Gastrocnemius medialis (tissue), 4 donors: ENCODE measurements around the gene ZC3HAV1L.

Experiments used
- POLR2A ChIP-seq, 2 donors: fragments of 450-650 bp; IDR thresholded peaks; one replicate each; pipeline ENCODE4 v1.6.1; 2017; ENCODE audit warnings: antibody characterized with exemption in 2 of 2, mild to moderate bottlenecking in 2 of 2, moderate library complexity in 2 of 2
- TF ChIP-seq, protein P1 (sequence below), 5 experiments: fragments of 450-650 bp in 3 of 5; fragments of 200-600 bp in 2 of 5; sonication (generic) in 2 of 5; IDR thresholded peaks in 4 of 5; conservative IDR thresholded peaks in 1 of 5; 1 replicate in 4 of 5; 2 replicates in 1 of 5; pipeline ENCODE4 v1.5.1; 2016 to 2019; ENCODE audit warnings: antibody characterized with exemption in 5 of 5, mild to moderate bottlenecking in 3 of 5, moderate library complexity in 3 of 5

DNA sequence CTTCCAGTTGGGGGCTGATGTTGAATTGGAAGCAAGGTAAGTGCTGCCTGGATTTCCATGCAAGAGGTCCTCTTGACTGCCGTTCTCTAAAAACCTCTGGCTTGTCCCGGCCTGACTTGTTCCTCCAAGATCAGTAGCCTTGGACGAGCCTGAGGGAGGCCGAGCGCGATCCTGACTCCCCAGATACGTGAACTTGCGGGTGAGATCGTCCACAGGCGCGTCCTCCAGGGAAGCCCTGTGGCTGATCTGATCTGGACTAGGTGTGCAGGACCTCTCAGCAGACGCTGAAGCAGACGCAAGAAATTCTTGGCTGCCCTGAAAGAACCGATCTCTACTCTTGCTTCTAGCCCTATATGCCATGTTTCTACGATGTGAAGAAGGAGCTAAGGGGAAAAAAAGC lies 44.0 kb upstream of the ZC3HAV1L start:
- TF ChIP-seq, protein P1, sequence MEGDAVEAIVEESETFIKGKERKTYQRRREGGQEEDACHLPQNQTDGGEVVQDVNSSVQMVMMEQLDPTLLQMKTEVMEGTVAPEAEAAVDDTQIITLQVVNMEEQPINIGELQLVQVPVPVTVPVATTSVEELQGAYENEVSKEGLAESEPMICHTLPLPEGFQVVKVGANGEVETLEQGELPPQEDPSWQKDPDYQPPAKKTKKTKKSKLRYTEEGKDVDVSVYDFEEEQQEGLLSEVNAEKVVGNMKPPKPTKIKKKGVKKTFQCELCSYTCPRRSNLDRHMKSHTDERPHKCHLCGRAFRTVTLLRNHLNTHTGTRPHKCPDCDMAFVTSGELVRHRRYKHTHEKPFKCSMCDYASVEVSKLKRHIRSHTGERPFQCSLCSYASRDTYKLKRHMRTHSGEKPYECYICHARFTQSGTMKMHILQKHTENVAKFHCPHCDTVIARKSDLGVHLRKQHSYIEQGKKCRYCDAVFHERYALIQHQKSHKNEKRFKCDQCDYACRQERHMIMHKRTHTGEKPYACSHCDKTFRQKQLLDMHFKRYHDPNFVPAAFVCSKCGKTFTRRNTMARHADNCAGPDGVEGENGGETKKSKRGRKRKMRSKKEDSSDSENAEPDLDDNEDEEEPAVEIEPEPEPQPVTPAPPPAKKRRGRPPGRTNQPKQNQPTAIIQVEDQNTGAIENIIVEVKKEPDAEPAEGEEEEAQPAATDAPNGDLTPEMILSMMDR (IDR thresholded peaks at IDR 0.05 in 4 of 5, conservative IDR thresholded peaks at IDR 0.05 in 1 of 5), result no peak
- TF ChIP-seq POLR2A (IDR thresholded peaks at IDR 0.05), result no peak
